DMS114 treated with DMSO at 0.1 percent for 48 hours (cell line): ENCODE data around the gene NECTIN3.

Experiments used
- DNase-seq: peaks from one replicate; lab custom pipeline; 2025; ENCODE audit not compliant: unreplicated experiment; lab: John Stamatoyannopoulos, UW

The NECTIN3 gene

GRCh38 chr3:111071257-111072030, at the start of gene NECTIN3:
Gene NECTIN3, plus strand, starts transcription at chr3:111071816. Its CDS starts 202 bp downstream, at chr3:111072018.
- no peak for DNase-seq

- no peak for DNase-seq
Observed at GRCh38 chr3:111027868-111028267, 43.7 kb upstream of the NECTIN3 start.

- DNase-seq = no peak
Observed at GRCh38 chr3:111031538-111031937, 40.1 kb upstream of the NECTIN3 start.

GRCh38 chr3:111032677-111033076, 38.9 kb upstream of the NECTIN3 start:
- DNase-seq = no peak

GRCh38 chr3:111033470-111034050, 38.1 kb upstream of the NECTIN3 start:
- DNase-seq = no peak

- DNase-seq = no peak
Observed at GRCh38 chr3:111035316-111035715, 36.3 kb upstream of the NECTIN3 start.

GRCh38 chr3:111035902-111036301, 35.7 kb upstream of the NECTIN3 start:
- no peak for DNase-seq

GRCh38 chr3:111040959-111041358, 30.7 kb upstream of the NECTIN3 start:
- no peak for DNase-seq

- DNase-seq = no peak
Observed at GRCh38 chr3:111045564-111045963, 26.1 kb upstream of the NECTIN3 start.

GRCh38 chr3:111047042-111047441, 24.6 kb upstream of the NECTIN3 start:
- no peak for DNase-seq

- DNase-seq = no peak
Observed at GRCh38 chr3:111047812-111048435, 23.7 kb upstream of the NECTIN3 start.

GRCh38 chr3:111051354-111051753, 20.3 kb upstream of the NECTIN3 start:
- no peak for DNase-seq

GRCh38 chr3:111068574-111068973, 3.0 kb upstream of the NECTIN3 start:
- DNase-seq = no peak

- DNase-seq = no peak
Observed at GRCh38 chr3:111069974-111070771, 1.4 kb upstream of the NECTIN3 start.

- DNase-seq = no peak
Observed at GRCh38 chr3:111070772-111071256, 802 bp upstream of the NECTIN3 start.

GRCh38 chr3:111072031-111072921, 660 bp downstream of the NECTIN3 start:
- DNase-seq = no peak

GRCh38 chr3:111073218-111073617, 1.6 kb downstream of the NECTIN3 start:
- DNase-seq = no peak

GRCh38 chr3:111076732-111077131, 5.1 kb downstream of the NECTIN3 start:
- DNase-seq = no peak

GRCh38 chr3:111077369-111077768, 5.8 kb downstream of the NECTIN3 start:
- no peak for DNase-seq

GRCh38 chr3:111080413-111080812, 8.8 kb downstream of the NECTIN3 start:
- DNase-seq = peak; percentile 21
